NT2/D1 (cell line): ENCODE results near the gene KDM8.
"Not testable (repeated sequence)": the region's sequence is repeated elsewhere in the genome, so short reads cannot be mapped to it uniquely, and the experiment has no call there.

Experiments used
- DNase-seq: peaks from one replicate; pipeline ENCODE4 v3.0.0-alpha.2; 2011; ENCODE audit warnings: low read depth, low spot score
- H3K27me3 ChIP-seq: 2 replicates; pipeline ENCODE4 v1.6.0; 2011; ENCODE audit warnings: mild to moderate bottlenecking; ENCODE audit not compliant: insufficient read length, insufficient read depth
- H3K36me3 ChIP-seq: 2 replicates; pipeline ENCODE4 v1.6.1; 2011; ENCODE audit warnings: mild to moderate bottlenecking, low read length, mixed read lengths; ENCODE audit not compliant: insufficient read depth, insufficient read length
- H3K4me1 ChIP-seq: 2 replicates; pipeline ENCODE4 v1.5.1; 2011; ENCODE audit not compliant: insufficient read depth, insufficient read length
- H3K4me3 ChIP-seq: 2 replicates; pipeline ENCODE4 v1.5.1; 2011; ENCODE audit warnings: low read depth; ENCODE audit not compliant: insufficient read length
- H3K9ac ChIP-seq: 2 replicates; pipeline ENCODE4 v1.6.0; 2011; ENCODE audit warnings: low read depth; ENCODE audit not compliant: insufficient read length
- H3K9me3 ChIP-seq: 2 replicates; pipeline ENCODE4 v1.5.1; 2011; ENCODE audit warnings: mild to moderate bottlenecking, low read length; ENCODE audit not compliant: insufficient read depth
- SUZ12 ChIP-seq: IDR thresholded peaks from 2 replicates; pipeline ENCODE4 v1.6.1; 2011; ENCODE audit not compliant: insufficient read length, insufficient read depth; ENCODE audit errors: extremely low read depth
- YY1 ChIP-seq: IDR thresholded peaks from 2 replicates; pipeline ENCODE4 v1.6.1; 2011; ENCODE audit not compliant: insufficient read length, insufficient read depth
- ZNF274 ChIP-seq: IDR thresholded peaks from 2 replicates; pipeline ENCODE4 v1.6.1; 2011; ENCODE audit warnings: mild to moderate bottlenecking, low read depth, low read length

KDM8 gene

DNA sequence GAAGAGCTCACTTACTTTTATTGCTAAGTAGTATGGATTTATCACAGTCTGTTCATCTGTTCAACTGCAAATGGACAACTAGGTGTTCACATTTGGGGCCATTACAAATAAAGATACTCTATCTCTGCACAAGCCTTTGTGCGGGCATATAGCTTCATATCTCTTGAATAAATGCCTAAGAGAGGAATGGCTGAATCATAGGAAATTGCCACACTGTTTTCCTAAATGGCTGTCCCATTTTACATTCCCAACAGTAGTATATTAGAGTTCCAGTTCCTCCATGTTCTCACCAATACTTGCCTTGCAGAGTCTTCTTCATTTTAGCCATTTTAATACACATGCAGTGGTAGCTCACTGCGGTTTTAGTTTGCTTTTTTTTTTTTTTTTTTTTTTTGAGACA lies 44.7 kb downstream of the KDM8 start:
- H3K4me1 ChIP-seq: no peaks in the 10 kb centered on the region
- no peaks in the 10 kb centered on the region for H3K9me3 ChIP-seq
- H3K27me3 ChIP-seq: no peaks in the 10 kb centered on the region
- no peak overlapping the region for H3K9ac ChIP-seq
- H3K36me3 ChIP-seq: peaks cover 18% of the 10 kb centered on the region
- H3K4me3 ChIP-seq: no peak overlapping the region
- TF ChIP-seq SUZ12 (no peak), ZNF274 (no peak), YY1 (no peak)
- DNase-seq: no peak

DNA sequence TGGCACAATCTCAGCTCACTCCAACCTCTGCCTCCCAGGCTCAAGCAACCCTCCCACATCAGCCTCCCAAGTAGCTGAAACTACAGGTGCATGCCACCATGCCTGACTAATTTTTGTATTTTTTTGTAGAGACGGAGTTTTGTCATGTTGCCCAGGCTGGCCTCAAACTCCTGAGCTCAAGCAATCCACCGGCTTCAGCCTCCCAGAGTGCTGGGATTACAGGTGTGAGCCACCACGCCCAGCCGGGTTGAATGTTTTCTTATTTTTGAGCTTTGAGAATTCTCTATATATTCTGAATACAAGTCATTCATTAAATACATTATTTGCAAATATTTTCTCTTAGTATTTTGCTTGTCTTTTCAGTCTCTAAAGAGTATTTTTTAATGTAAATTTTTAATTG lies 45.6 kb downstream of the KDM8 start:
- H3K27me3 ChIP-seq, H3K9ac ChIP-seq, DNase-seq, H3K4me1 ChIP-seq, H3K9me3 ChIP-seq, H3K4me3 ChIP-seq: not testable (repeated sequence)
- peaks cover 21% of the 10 kb centered on the region for H3K36me3 ChIP-seq

DNA sequence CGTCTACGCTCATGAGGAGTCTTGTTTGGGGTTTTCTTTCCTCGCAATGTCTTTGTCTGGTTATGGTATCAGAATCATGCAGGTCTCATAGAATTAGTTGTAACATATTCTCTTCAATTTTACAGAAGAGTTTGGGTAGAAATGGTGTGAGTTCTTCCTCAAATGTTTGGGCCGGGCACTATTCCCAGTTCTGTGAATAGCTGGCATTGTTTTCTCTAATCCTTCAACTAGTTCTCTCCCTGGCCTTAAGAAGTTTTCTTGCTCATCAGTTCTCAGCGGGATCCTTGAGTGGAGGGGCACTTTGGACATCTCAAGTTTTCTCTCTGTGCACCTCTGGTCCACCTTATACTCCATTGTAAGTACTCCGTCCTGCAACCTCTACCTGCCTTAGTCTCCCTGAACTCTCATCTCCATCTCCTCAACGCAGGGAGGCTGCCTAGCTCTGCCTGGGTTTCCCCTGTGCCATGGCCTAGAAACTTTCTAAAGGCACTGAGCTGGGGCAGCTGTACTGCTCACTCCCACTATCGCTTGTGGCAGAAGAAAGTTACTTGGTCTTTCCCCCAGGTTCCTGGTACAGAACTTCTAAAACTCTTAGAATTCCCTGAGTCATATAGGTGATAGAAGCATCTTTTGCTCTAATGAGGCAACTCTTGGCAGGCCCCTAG lies 48.3 kb downstream of the KDM8 start:
- Histone ChIP-seq H3K36me3 (peaks cover 30% of the 10 kb centered on the region), H3K9ac (no peak overlapping the region), H3K9me3 (no peaks in the 10 kb centered on the region), H3K4me1 (no peaks in the 10 kb centered on the region), H3K27me3 (no peaks in the 10 kb centered on the region), H3K4me3 (no peak overlapping the region)
- TF ChIP-seq SUZ12: no peak
- no peak for TF ChIP-seq YY1
- no peak for TF ChIP-seq ZNF274
- DNase-seq: no peak

DNA sequence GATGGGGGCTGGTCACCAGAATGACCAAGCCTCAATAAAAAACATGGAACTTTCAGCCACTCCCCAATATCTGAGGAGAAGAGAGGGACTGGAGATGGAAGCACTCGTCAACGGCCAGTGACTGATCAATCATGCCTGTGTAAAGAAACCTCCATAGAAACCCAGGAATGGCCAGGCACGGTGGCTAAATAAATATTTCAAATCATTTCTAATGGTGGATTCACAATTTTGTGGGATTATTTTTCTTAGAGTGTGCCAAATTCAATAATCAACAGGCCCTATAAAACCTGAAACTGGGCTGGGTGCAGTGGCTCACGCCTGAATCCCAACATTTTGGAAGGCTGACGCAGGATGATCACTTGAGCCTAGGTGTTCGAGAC lies 48.9 kb downstream of the KDM8 start:
- no peaks in the 10 kb centered on the region for H3K9me3 ChIP-seq
- DNase-seq: no peak
- peaks cover 35% of the 10 kb centered on the region for H3K36me3 ChIP-seq
- TF ChIP-seq SUZ12 (no peak), ZNF274 (no peak), YY1 (no peak)
- no peaks in the 10 kb centered on the region for H3K27me3 ChIP-seq
- no peak overlapping the region for H3K4me3 ChIP-seq
- no peaks in the 10 kb centered on the region for H3K4me1 ChIP-seq
- H3K9ac ChIP-seq: no peak overlapping the region

DNA sequence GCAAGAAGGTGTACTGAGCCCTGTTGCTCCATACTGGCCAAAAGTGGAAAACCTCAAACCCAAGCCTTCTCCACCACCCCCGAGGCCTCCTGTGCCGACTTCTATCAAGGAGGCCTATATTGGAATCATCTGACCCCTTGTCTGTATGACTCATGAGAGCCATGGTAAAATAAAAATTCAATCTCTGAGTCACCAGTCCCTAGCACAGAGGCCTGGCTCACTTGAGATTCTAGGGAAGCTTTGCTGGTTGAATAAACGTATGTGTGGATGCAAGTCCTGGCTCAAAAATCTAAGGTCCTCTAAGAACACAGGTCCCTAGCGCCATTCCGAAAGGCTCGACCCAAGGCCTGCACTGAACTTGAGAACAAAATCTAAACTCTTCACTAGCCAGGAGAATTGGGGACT lies 50.2 kb downstream of the KDM8 start:
- H3K36me3 ChIP-seq: peaks cover 39% of the 10 kb centered on the region
- no peaks in the 10 kb centered on the region for H3K9me3 ChIP-seq
- H3K4me3 ChIP-seq: no peak overlapping the region
- no peak overlapping the region for H3K9ac ChIP-seq
- no peaks in the 10 kb centered on the region for H3K27me3 ChIP-seq
- TF ChIP-seq ZNF274 (no peak), SUZ12 (no peak), YY1 (no peak)
- DNase-seq: no peak
- H3K4me1 ChIP-seq: no peaks in the 10 kb centered on the region

DNA sequence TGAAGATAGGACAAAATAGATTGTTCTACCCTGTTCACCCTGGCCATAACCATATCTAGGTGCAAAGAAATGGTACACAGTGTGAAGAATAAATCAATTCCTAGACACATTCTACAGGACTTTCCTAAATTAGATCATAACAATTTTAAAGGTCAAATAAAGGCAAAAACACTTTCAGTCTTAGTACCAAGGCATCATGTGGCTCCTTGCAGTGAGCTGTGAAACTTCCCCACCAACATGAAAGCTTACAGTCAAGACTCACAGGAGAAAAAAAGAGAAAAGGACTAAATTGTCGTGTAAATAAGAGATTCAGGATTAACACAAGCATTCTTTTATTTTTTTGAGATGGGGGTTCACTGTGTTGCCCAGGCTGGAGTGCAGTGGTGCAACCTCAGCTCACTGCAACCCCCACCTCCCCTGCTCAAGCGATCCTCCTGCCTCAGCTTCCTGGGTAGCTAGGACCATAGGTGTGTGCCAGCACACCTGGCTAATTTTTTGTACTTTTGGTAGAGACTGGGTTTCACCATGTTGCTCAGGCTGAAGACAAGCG lies 51.0 kb downstream of the KDM8 start:
- H3K9me3 ChIP-seq: no peaks in the 10 kb centered on the region
- no peak for TF ChIP-seq ZNF274
- no peak for TF ChIP-seq YY1
- no peak for TF ChIP-seq SUZ12
- H3K4me1 ChIP-seq: peaks cover 5% of the 10 kb centered on the region
- no peak overlapping the region for H3K4me3 ChIP-seq
- DNase-seq: no peak
- H3K27me3 ChIP-seq: no peaks in the 10 kb centered on the region
- peaks cover 39% of the 10 kb centered on the region for H3K36me3 ChIP-seq
- H3K9ac ChIP-seq: no peak overlapping the region

DNA sequence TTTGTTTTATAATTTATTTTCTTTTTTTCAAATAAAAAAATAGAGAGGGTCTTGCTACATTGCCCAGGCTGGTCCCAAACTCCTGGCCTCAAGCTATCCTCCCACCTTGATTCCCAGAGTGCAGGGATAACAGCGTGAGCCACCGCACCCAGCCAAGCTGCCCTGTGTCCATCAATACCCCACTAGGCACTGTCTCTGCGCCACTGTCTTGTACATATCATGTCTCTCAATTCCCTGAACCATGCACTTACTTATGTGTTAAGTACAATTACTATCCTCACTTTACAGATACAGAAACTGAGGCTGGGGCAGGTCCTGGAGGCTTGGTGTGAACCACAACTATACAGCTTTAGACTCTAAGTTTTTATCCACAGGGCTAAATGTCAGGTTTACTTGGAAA lies 53.5 kb downstream of the KDM8 start:
- Histone ChIP-seq H3K9me3 (no peaks in the 10 kb centered on the region), H3K27me3 (no peaks in the 10 kb centered on the region), H3K9ac (no peak overlapping the region), H3K36me3 (peaks cover 37% of the 10 kb centered on the region), H3K4me3 (no peak overlapping the region), H3K4me1 (peaks cover 6% of the 10 kb centered on the region)
- no peak for TF ChIP-seq YY1
- no peak for TF ChIP-seq ZNF274
- no peak for TF ChIP-seq SUZ12
- no peak for DNase-seq
